ENCODE results near the gene PTPRJ. TPM values are rescaled to one million over a fixed set of nuclear protein-coding genes. Genes with fewer than 3 reads are reported as not detected.

Gene PTPRJ
- total RNA-seq, 6 experiments from 2014 or later: 15.7 to 20.8 (median 19.2) TPM

- no peak for TF ChIP-seq CTCF (IDR thresholded peaks at IDR 0.05)
- 0 out of 2 replicates have a peak overlapping the region, but pooled peaks have one; percentile 31 for H3K27ac Mint-ChIP-seq
- H3K36me3 Mint-ChIP-seq (ENCODE audit: low read depth): no peaks in the 10 kb centered on the region
- no peak for DNase-seq
- peaks cover 42% of the 10 kb centered on the region for H3K4me1 Mint-ChIP-seq (ENCODE audit: low read depth)
- H3K27me3 Mint-ChIP-seq (ENCODE audit: insufficient read depth): peaks cover 2% of the 10 kb centered on the region
- no peaks in the 10 kb centered on the region for H3K9me3 Mint-ChIP-seq
- no peak overlapping the region for H3K4me3 Mint-ChIP-seq
Observed at GRCh38 chr11:48093323-48093722, 113.0 kb downstream of the PTPRJ start.

GRCh38 chr11:48093795-48094642, 113.7 kb downstream of the PTPRJ start:
- H3K36me3 Mint-ChIP-seq (ENCODE audit: low read depth): no peaks in the 10 kb centered on the region
- H3K27ac Mint-ChIP-seq: peak overlapping the region; percentile 31; the same call in 1 of the 2 replicates
- H3K4me3 Mint-ChIP-seq: peak overlapping the region; percentile 17; the same call in 1 of the 2 replicates
- H3K9me3 Mint-ChIP-seq: no peaks in the 10 kb centered on the region
- no peak for TF ChIP-seq CTCF (IDR thresholded peaks at IDR 0.05)
- DNase-seq: no peak
- H3K27me3 Mint-ChIP-seq (ENCODE audit: insufficient read depth): peaks cover 2% of the 10 kb centered on the region
- peaks cover 42% of the 10 kb centered on the region for H3K4me1 Mint-ChIP-seq (ENCODE audit: low read depth)

GRCh38 chr11:48094643-48095339, 114.4 kb downstream of the PTPRJ start:
- TF ChIP-seq CTCF (IDR thresholded peaks at IDR 0.05): no peak
- H3K4me3 Mint-ChIP-seq: no peak overlapping the region

GRCh38 chr11:48095779-48096470, 115.6 kb downstream of the PTPRJ start:
- peaks cover 2% of the 10 kb centered on the region for H3K27me3 Mint-ChIP-seq (ENCODE audit: insufficient read depth)
- no peaks in the 10 kb centered on the region for H3K9me3 Mint-ChIP-seq
- peaks cover 34% of the 10 kb centered on the region for H3K4me1 Mint-ChIP-seq (ENCODE audit: low read depth)
- no peak overlapping the region for H3K4me3 Mint-ChIP-seq
- H3K27ac Mint-ChIP-seq: no peak overlapping the region
- no peak for DNase-seq
- no peak for TF ChIP-seq CTCF (IDR thresholded peaks at IDR 0.05)
- H3K36me3 Mint-ChIP-seq (ENCODE audit: low read depth): no peaks in the 10 kb centered on the region

More at GRCh38 chr11:48094643-48095339, 114.4 kb downstream of the PTPRJ start:
- peaks cover 42% of the 10 kb centered on the region for H3K4me1 Mint-ChIP-seq (ENCODE audit: low read depth)
- H3K9me3 Mint-ChIP-seq: no peaks in the 10 kb centered on the region
- DNase-seq: no peak
- no peak overlapping the region for H3K27ac Mint-ChIP-seq
- H3K27me3 Mint-ChIP-seq (ENCODE audit: insufficient read depth): peaks cover 2% of the 10 kb centered on the region
- H3K36me3 Mint-ChIP-seq (ENCODE audit: low read depth): no peaks in the 10 kb centered on the region

Data from HFFc6 (cell line).